KOPT-K1 (cell line): ENCODE measurements around the gene ARHGAP26.

ENCODE experiments used
- H3K27ac ChIP-seq: fragments of 200-600 bp; sonication (generic); 2 replicates; pipeline ENCODE4 v1.5.1; 2016; ENCODE audit warnings: antibody characterized with exemption, mild to moderate bottlenecking, low read depth, low read length; ENCODE audit not compliant: poor library complexity, severe bottlenecking
- H3K36me3 ChIP-seq: fragments of 200-600 bp; sonication (generic); 2 replicates; pipeline ENCODE4 v1.5.1; 2017; ENCODE audit warnings: antibody characterized with exemption, mild to moderate bottlenecking, low read length, moderate library complexity; ENCODE audit not compliant: insufficient read depth
- H3K9me3 ChIP-seq: fragments of 200-600 bp; sonication (generic); 2 replicates; pipeline ENCODE4 v1.5.1; 2017; ENCODE audit warnings: antibody characterized with exemption, low read length, mild to moderate bottlenecking; ENCODE audit not compliant: insufficient read depth, poor library complexity, severe bottlenecking

ARHGAP26 gene

DNA sequence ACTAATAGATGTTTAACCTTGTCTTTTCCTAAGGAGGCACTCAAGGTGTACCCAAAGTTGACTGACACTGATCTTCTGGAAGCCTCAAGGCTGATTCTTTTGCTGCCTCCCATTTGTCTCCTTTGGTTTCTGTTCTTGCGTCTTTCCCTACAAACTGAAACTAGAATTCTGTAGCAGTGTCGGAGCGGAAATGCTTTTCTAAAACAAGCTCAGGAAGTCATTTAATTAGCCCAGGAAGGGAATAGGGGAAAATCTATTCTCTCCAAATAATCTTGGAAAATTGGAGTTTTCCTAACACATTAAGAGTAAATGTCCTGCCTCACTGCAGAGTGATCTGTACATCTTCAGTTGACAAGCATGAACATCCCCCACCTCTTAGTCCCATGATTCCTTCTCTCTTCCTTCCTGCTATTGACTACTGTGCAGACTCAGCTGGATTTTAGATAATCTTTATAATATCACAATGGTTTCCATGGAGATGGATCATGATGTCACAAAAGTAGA is 450.6 kb downstream of the ARHGAP26 start:
- Histone ChIP-seq H3K36me3 (0 out of 2 replicates have a peak, but pooled peaks cover 7% of the 10 kb centered on the region), H3K27ac (no peak overlapping the region), H3K9me3 (no peaks in the 10 kb centered on the region)

DNA sequence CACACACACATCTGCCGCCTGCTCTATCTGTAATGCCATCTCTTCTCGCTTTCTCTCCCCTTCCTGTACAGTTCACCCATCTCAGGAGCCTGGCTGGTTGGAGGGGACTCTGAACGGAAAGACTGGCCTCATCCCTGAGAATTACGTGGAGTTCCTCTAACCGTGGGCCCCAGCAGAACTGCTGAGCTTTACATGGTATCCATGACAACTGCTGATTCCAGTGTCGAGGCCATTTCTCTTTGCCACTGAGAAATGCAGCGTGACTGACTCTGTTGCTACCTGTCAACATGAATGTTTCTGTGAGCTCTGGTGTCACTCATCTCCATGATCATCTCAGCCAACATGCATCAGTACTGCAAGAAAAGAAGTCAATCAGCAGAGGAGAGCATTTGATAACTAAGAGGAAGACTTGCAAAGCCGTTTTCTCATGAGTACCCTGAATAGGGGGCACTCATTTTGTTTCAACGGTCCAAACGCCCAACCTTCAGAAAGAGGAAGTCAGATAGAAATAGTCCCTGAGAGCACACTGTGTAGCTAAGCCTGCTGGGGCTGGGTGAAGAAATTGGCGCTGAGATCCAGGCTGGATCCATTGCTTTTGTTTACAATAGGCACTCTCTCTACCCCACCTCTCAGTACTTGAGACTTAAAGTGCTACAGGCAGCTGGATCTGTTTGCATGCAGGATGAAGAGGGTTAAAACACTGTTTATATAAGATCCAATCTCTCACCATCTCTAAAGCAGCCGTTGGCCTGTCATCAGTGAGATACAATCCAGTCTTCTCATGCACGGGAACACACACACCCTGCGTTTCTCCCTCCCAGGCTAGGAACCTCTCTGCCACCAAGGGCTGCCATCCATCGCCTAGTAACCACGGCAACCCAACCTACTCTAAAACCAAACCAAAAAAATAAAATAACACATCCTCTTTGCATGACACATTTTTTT is 452.4 kb downstream of the ARHGAP26 start:
- peak overlapping the region; percentile 84 for H3K27ac ChIP-seq
- no peaks in the 10 kb centered on the region for H3K36me3 ChIP-seq
- no peaks in the 10 kb centered on the region for H3K9me3 ChIP-seq

DNA sequence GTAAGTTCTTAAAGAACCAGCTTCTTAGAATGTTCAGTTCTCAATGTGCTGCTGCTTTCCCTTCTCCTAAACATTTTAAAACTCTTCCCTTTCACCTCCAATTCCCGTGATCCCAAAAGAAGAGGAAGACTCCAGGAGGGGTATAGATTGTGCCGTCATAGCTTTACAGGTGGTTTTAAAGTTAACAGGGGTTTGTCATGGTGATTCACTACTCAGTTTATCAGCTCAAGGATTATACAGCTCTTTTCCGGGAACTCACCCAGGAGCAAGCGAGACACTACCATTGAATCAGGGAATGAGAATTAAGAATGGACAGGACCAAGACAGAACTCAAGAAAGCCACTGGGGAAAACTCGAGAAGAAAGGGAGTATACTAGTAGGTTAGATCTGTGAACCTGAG is 454.5 kb downstream of the ARHGAP26 start:
- Histone ChIP-seq H3K36me3 (no peaks in the 10 kb centered on the region), H3K27ac (no peak overlapping the region), H3K9me3 (no peaks in the 10 kb centered on the region)

GRCh38 chr5:143225511-143225910 is 455.3 kb downstream of the ARHGAP26 start:
- H3K27ac ChIP-seq: no peak overlapping the region
- no peaks in the 10 kb centered on the region for H3K36me3 ChIP-seq
- H3K9me3 ChIP-seq: no peaks in the 10 kb centered on the region

DNA sequence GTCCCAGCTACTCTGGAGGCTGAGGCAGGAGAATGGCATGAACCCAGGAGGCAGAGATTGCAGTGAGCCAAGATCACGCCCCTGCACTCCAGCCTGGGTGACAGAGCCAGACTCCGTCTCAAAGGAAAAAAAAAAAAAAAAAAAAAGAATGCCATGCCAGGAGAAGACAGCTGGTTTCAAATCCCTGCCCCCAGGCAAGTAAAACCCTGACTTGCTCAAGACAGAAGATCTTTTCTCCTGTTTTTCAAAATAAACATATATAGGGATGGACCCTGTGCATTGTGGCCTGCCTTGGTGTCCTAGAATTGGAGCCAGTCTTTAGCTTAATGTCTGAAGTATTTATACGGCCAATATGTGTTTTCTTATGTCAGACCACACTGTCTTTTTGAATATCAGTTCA is 456.2 kb downstream of the ARHGAP26 start:
- Histone ChIP-seq H3K9me3 (no peaks in the 10 kb centered on the region), H3K36me3 (no peaks in the 10 kb centered on the region), H3K27ac (no peak overlapping the region)

DNA sequence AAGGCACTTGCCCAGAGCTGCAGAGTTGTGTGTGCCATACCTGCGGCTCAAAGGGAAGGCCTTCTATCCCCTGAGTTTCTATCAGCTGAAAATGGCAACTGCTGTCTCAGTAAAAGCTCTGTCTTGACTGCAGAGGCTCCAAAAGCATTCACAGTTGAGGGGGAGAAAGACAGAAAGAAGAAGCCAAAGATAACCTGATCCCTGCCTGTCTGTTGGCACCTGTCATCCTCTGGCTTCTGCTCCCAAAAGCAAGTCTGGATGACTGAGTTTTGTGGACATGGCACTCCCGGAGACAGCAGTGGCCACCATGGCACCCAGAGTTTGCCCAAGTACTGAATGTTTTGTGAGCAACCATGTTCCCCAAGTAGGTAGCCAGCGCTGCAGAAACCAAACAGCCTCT is 456.7 kb downstream of the ARHGAP26 start:
- H3K36me3 ChIP-seq: no peaks in the 10 kb centered on the region
- H3K27ac ChIP-seq: no peak overlapping the region

DNA sequence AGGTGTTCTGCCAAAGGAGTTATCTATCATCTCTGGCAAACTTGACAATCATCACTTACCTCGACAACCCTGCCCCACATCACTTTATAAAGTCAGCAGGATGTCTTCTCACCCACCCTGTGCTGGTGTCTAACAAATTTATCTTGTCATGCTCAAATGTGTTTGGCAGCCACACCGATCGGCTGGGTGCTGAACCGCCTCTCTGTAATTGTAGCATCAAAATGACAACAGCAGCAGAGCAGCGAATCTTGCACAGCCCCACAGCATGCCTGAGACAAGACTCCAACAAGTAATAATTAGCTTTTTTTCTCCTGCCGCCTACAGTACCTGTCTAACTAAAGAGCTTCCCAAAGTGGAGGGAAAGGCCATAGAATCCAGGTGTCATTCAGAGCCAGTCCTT is 457.1 kb downstream of the ARHGAP26 start:
- Histone ChIP-seq H3K36me3 (no peaks in the 10 kb centered on the region), H3K9me3 (no peaks in the 10 kb centered on the region), H3K27ac (no peak overlapping the region)

More for the DNA sequence above, 456.7 kb downstream of the ARHGAP26 start:
- no peaks in the 10 kb centered on the region for H3K9me3 ChIP-seq

DNA sequence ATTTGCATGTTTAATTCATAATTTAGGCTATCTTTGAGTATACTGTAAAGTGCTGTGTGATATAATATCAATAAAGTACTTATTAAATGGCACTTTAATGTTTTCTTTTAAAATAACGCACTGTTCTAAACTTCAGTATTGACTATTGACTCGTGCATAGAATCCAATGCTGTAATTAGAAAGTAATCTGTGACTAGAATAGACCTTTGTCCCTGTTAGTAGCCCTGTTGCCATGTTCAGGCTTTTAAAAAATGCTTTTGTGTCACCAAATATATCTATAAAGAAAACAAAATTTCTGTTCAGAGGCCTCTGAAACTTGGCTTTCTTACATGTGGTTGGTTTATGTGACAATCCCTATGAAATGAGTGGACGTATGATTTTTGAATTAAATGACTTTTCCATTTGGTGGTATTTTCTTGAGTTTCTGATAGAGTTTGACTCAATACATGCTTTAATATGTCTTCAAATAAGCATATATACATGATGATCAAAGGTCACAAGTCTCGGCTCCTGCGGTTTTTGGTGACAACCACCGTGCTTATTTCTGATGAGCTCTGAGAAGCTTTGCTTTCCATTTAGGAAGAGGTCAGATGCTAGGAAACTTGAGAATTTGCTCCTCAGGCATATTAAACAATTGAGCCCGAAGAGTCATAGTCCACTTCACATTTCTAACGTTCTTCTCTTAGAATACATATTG is 458.6 kb downstream of the ARHGAP26 start:
- Histone ChIP-seq H3K27ac (peak overlapping the region; percentile 93), H3K9me3 (no peaks in the 10 kb centered on the region), H3K36me3 (no peaks in the 10 kb centered on the region)

DNA sequence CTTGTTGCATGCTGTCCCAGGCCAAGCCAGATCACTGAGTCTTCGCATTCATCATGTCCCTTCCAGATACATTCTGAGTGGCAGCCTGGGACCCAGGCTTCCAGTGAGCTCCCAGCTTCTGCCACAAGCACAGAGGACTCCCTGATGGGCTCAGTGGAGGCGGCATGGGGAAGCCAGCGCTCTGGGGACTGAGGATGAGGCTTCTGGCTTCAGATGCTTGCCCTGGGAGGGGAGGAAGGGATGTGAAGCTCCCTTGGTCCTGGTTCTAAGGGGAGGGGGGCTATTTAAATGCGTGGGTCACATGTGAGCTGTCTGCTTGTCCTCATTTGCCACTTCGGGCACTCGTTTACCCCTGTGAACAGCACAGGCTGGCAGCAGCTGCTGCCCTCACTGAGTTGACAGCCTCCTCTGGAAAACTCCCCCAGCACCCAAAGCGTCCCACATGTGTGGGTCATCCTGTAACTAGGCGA is 459.3 kb downstream of the ARHGAP26 start:
- H3K36me3 ChIP-seq: no peaks in the 10 kb centered on the region
- H3K9me3 ChIP-seq: no peaks in the 10 kb centered on the region
- peak overlapping the region; percentile 93 for H3K27ac ChIP-seq

DNA sequence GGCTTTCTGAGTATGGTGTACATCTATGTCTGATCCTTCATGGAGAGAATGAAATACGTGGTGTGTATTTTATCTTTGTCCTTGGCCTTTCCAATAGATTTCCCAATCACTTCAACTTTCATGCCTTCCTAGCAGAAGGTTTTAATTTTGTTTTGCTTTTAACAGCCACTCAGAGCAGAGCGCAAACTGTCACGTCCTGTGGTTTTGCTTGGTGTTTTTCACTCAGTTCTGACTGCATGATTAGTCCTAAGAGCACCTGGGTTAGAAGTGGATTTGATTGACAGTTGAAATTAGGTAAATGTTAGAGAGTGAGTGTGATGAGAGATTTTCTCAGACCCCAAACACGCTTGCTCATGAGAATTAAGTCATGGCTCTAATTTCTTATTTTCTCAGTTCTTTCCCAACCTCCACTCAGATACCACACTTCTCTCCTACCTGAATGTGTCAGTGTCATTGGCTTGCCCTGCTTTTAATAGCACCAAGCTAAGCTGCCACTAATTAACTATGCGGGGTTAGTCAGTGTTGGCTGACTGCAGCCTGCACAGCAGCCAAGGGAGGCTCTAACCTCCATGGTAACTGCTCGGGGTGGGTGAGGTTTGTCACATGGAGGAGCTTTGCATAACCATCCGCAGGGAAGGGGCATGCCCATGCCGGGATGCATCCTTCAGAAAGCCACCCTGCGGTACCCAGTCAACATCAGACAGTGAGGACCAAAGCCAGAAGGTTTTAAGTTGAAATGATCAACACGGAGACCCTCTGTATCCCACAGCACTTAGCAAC is 459.9 kb downstream of the ARHGAP26 start:
- H3K9me3 ChIP-seq: no peaks in the 10 kb centered on the region
- peak overlapping the region; percentile 93 for H3K27ac ChIP-seq
- no peaks in the 10 kb centered on the region for H3K36me3 ChIP-seq

DNA sequence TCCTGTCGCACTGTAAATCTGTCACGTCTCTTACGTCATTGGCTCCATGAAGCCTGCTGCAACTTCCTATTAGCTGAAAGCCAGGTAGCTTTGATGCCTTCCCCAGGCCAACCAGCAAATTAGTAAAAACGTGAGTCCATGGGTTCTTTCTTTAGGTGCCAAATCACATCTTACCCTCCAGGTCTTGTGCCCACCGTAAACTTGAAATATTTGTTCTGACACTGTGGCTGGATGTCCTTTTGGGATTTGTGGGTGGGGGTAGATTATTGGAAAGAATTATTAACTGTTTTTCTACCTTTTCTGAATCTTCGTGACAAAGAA is 460.5 kb downstream of the ARHGAP26 start:
- Histone ChIP-seq H3K36me3 (no peaks in the 10 kb centered on the region), H3K27ac (peak overlapping the region; percentile 93), H3K9me3 (no peaks in the 10 kb centered on the region)

DNA sequence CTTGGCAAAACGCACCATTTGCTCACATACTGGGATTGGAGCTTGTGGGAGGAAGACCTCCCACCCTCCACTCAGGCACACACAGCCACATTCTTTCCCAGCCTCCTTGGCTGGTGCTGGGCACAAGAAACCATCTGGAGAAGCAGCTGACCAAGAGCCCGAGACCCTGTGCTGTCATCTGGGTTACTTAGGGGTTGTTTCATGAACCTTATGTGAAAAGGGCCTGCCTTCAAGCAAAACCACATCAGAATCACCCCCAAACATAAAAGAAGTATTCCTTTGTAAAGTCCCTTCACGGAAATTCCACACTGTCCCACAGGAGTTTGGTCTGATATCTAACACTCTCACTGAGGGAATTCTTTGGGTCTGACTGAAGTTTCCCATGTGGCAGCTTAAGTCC is 461.2 kb downstream of the ARHGAP26 start:
- Histone ChIP-seq H3K36me3 (no peaks in the 10 kb centered on the region), H3K9me3 (no peaks in the 10 kb centered on the region), H3K27ac (peak overlapping the region; percentile 93)

DNA sequence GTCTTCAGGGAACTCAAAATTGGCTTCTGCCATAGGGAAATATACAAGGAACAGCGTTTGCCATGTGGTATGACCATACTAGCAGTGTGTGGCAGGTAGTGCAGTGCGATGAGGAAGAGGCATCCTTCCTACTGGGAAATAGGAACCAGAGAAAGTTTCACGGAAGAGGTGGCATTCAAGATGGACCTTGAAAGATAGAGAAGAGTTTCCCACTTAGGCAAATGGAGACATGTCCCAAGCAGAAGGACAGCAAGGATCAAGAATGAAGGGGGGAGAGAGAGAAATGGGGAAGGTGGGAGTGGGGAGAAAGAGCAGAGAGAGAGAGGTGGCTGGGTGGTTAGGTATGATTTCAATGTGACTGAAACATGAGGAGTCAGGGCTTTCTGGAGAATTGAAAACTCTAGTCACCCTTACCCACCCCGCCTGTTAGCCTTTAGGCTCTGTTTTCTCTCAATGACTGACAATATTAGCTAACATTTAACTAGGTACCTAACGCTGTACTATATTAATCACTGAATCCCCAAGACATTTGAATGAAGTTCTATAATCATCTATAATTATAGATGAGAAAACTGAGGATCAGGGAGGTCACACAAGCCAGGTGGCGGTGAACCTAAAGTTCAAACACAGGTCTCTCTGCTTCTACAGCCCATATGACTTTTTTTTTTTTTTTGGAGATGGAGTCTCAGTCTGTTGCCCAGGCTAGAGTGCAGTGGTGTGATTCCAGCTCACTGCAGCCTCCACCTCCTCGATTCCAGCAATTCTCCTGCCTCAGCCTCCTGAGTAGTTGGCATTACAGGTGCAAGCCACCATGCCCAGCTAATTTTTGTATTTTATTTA is 462.0 kb downstream of the ARHGAP26 start:
- Histone ChIP-seq H3K9me3 (no peaks in the 10 kb centered on the region), H3K27ac (no peak overlapping the region), H3K36me3 (no peaks in the 10 kb centered on the region)

- H3K27ac ChIP-seq: no peak overlapping the region
- no peaks in the 10 kb centered on the region for H3K9me3 ChIP-seq
- no peaks in the 10 kb centered on the region for H3K36me3 ChIP-seq
These were observed 462.9 kb downstream of the ARHGAP26 start for GRCh38 chr5:143233031-143233430.
